Panc1 (cell line): Measurements from ENCODE around the gene OAF. TPM values are rescaled to one million over a fixed set of nuclear protein-coding genes. Genes with fewer than 3 reads are reported as not detected.

Experiments used
- ATAC-seq: fragments of 200-7000 bp; cut with Tn5 transposase; 2 replicates; pipeline ENCODE4 v1.9.1; 2020; ENCODE audit warnings: mild to moderate bottlenecking, moderate library complexity
- BruUV-seq: library from RNA; stranded (reverse); fragments of 400-500 nt; replicated peaks from 2 replicates; lab custom pipeline; 2021; lab: Mats Ljungman, UMichigan
- CTCF ChIA-PET: fragments of 300-600 bp; sonication (Branson Sonifier 250); formaldehyde crosslinking; loops from one replicate; lab custom pipeline; 2022; ENCODE audit warnings: antibody characterized with exemption; lab: Charles Lee
- POLR2A ChIA-PET: fragments of 300-600 bp; sonication (Branson Sonifier 250); formaldehyde crosslinking; loops from one replicate; lab custom pipeline; 2022; ENCODE audit warnings: antibody characterized with exemption; lab: Charles Lee
- DNase-seq: peaks from one replicate; pipeline ENCODE4 v3.0.0-alpha.2; 2010; ENCODE audit warnings: low read depth, low spot score
- H3K27ac ChIP-seq: 2 replicates; pipeline ENCODE4 v1.5.1; 2011; ENCODE audit warnings: mild to moderate bottlenecking, low read length, inconsistent platforms
- H3K27me3 ChIP-seq: fragments of 200-500 bp; sonication (Bioruptor generic); 2 replicates; pipeline ENCODE4 v1.6.0; 2014; ENCODE audit warnings: low read length, inconsistent platforms; ENCODE audit not compliant: control insufficient read depth, insufficient read depth
- H3K36me3 ChIP-seq: fragments of 200-500 bp; sonication (Bioruptor generic); 2 replicates; pipeline ENCODE4 v1.5.1; 2014; ENCODE audit warnings: inconsistent platforms, mild to moderate bottlenecking, low read length, moderate library complexity; ENCODE audit not compliant: control insufficient read depth, insufficient read depth
- H3K4me1 ChIP-seq: 2 replicates; pipeline ENCODE4 v1.5.1; 2011; ENCODE audit warnings: inconsistent platforms, mild to moderate bottlenecking, low read length, moderate library complexity; ENCODE audit not compliant: control insufficient read depth, insufficient read depth
- H3K4me3 ChIP-seq, 2 experiments: 2 replicates each; pipeline ENCODE4 v1.5.1; 2011 to 2012; ENCODE audit warnings: low read depth in 2 of 2, low read length in 2 of 2, mild to moderate bottlenecking in 2 of 2, inconsistent platforms in 1 of 2, moderate library complexity in 1 of 2
- H3K9me3 ChIP-seq: fragments of 200-500 bp; sonication (Bioruptor generic); 2 replicates; pipeline ENCODE4 v1.5.1; 2014; ENCODE audit warnings: low read depth, mild to moderate bottlenecking, inconsistent platforms, low read length, moderate library complexity; ENCODE audit not compliant: control insufficient read depth, insufficient read depth
- POLR2AphosphoS5 ChIP-seq: IDR thresholded peaks from 2 replicates; pipeline ENCODE4 v1.6.1; 2012; ENCODE audit warnings: mild to moderate bottlenecking, low read depth, low read length, moderate library complexity
- SIN3A ChIP-seq: IDR thresholded peaks from 2 replicates; pipeline ENCODE4 v1.6.1; 2012; ENCODE audit warnings: low read depth, mild to moderate bottlenecking, low read length, moderate library complexity, borderline replicate concordance; ENCODE audit not compliant: insufficient read depth
- TCF7L2 ChIP-seq: IDR thresholded peaks from 2 replicates; pipeline ENCODE4 v1.6.1; 2011; ENCODE audit warnings: mild to moderate bottlenecking, low read depth, low read length, inconsistent platforms
- in situ Hi-C: cut with HindIII; loops from 2 replicates; pipeline ENCODE4 v1.10.0; 2016; ENCODE audit warnings: low sequenced_read_pairs, low pct_unique_long_range_greater_than_20kb
- intact Hi-C: fragments of 100-400 bp; cut with micrococcal nuclease; formaldehyde crosslinking; loops from one replicate; pipeline ENCODE4 v1.10.0; 2022; ENCODE audit not compliant: unreplicated experiment
- total RNA-seq: library from RNA; stranded (reverse); gene quantifications from one replicate; pipeline ENCODE4 v1.2.1, GENCODE V29; 2021; ENCODE audit not compliant: unreplicated experiment
- TF ChIP-seq, protein P1 (sequence below): fragments of 450-650 bp; IDR thresholded peaks from 2 replicates; pipeline ENCODE4 v1.5.1; 2017; ENCODE audit warnings: mild to moderate bottlenecking
- TF ChIP-seq, protein P2 (sequence below), 2 experiments: IDR thresholded peaks; 2 replicates each; pipeline ENCODE4 v1.6.1; 2011 to 2012; ENCODE audit warnings: low read depth in 2 of 2, control low read depth in 1 of 2, low read length in 1 of 2, mild to moderate bottlenecking in 1 of 2, moderate library complexity in 1 of 2; ENCODE audit not compliant: insufficient read depth in 1 of 2

Gene OAF
- total RNA-seq, 1 experiment from 2014 or later, result 13.7 TPM

DNA sequence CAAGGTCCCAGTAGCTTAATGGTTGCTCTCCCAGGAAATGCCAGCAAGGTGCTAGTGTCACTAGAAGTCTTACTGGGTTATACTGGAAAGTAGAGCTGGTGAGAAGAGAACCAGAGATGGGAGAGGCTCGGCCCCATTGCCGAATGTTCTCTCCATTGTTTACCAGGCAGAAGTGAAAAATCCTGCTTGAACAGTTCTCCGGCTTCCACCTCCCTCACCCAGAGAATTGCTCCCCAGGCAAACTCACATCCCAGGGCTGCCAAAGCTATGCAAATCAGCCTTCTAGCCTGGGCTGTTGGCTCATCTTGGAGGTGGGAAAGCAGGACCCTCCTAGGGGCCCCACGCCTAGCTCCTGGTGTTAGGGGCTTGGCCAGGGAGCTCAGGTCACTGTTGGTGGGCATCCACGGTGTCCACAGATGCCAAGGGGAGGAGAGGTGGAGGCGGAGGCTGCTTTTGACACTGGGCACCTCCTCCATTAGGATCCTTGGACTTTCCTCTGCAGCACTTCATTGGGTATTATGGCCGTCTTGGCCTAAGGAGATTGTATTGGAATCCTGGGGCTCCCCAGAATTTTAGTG lies 49.2 kb downstream of the OAF start:
- no peak for DNase-seq

DNA sequence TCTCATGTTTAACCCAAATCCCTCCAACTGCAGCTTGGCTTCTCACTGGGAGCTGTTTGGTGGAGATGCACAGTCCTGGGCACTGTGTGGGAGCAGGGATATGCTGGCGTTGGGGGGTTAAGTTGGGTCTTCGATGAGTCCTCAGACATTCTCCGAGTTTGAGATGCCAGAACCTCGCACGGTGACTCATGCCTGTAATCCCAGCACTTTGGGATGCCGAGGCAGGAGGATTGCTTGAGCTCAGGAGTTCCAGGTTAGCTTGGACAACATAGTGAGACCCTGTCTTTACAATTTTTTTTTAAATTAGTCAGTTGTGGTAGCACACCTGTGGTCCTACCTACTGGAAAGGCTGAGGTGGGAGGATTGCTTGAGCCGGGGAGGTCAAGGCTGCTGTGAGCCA lies 49.8 kb downstream of the OAF start:
- ChIA-PET CTCF (no interaction called here), POLR2A (no interaction called here)
- Histone ChIP-seq H3K27me3 (peaks cover 44% of the 10 kb centered on the region), H3K4me3 (no peak overlapping the region), H3K9me3 (no peaks in the 10 kb centered on the region), H3K36me3 (no peaks in the 10 kb centered on the region), H3K4me1 (no peaks in the 10 kb centered on the region), H3K27ac (no peak overlapping the region)
- in situ Hi-C loops, result no loop called here
- DNase-seq (no peak), ATAC-seq (no peak)
- intact Hi-C loops, result loop anchor here (10.0 kb wide), 1 partner anchor 964 kb away; no protein-coding TSS in a partner anchor
- TF ChIP-seq TCF7L2 (no peak), SIN3A (no peak), POLR2AphosphoS5 (no peak)
- TF ChIP-seq, protein P1, sequence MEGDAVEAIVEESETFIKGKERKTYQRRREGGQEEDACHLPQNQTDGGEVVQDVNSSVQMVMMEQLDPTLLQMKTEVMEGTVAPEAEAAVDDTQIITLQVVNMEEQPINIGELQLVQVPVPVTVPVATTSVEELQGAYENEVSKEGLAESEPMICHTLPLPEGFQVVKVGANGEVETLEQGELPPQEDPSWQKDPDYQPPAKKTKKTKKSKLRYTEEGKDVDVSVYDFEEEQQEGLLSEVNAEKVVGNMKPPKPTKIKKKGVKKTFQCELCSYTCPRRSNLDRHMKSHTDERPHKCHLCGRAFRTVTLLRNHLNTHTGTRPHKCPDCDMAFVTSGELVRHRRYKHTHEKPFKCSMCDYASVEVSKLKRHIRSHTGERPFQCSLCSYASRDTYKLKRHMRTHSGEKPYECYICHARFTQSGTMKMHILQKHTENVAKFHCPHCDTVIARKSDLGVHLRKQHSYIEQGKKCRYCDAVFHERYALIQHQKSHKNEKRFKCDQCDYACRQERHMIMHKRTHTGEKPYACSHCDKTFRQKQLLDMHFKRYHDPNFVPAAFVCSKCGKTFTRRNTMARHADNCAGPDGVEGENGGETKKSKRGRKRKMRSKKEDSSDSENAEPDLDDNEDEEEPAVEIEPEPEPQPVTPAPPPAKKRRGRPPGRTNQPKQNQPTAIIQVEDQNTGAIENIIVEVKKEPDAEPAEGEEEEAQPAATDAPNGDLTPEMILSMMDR, result no peak
- TF ChIP-seq, protein P2, sequence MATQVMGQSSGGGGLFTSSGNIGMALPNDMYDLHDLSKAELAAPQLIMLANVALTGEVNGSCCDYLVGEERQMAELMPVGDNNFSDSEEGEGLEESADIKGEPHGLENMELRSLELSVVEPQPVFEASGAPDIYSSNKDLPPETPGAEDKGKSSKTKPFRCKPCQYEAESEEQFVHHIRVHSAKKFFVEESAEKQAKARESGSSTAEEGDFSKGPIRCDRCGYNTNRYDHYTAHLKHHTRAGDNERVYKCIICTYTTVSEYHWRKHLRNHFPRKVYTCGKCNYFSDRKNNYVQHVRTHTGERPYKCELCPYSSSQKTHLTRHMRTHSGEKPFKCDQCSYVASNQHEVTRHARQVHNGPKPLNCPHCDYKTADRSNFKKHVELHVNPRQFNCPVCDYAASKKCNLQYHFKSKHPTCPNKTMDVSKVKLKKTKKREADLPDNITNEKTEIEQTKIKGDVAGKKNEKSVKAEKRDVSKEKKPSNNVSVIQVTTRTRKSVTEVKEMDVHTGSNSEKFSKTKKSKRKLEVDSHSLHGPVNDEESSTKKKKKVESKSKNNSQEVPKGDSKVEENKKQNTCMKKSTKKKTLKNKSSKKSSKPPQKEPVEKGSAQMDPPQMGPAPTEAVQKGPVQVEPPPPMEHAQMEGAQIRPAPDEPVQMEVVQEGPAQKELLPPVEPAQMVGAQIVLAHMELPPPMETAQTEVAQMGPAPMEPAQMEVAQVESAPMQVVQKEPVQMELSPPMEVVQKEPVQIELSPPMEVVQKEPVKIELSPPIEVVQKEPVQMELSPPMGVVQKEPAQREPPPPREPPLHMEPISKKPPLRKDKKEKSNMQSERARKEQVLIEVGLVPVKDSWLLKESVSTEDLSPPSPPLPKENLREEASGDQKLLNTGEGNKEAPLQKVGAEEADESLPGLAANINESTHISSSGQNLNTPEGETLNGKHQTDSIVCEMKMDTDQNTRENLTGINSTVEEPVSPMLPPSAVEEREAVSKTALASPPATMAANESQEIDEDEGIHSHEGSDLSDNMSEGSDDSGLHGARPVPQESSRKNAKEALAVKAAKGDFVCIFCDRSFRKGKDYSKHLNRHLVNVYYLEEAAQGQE (IDR thresholded peaks at IDR 0.05; ENCODE audit: insufficient read depth in 1 of 2, low read depth in 2 of 2, low read length in 1 of 2), result no peak
- BruUV-seq, result no TSS peak

More for the DNA sequence above, 49.2 kb downstream of the OAF start:
- TF ChIP-seq TCF7L2, result no peak
- no peak for TF ChIP-seq POLR2AphosphoS5
- TF ChIP-seq, protein P2 (IDR thresholded peaks at IDR 0.05; ENCODE audit: insufficient read depth in 1 of 2, low read depth in 2 of 2, low read length in 1 of 2), result no peak
- no peak for TF ChIP-seq SIN3A
- TF ChIP-seq, protein P1, result no peak
- intact Hi-C loops, result loop anchor here (10.0 kb wide), 1 partner anchor 965 kb away; no protein-coding TSS in a partner anchor
- POLR2A ChIA-PET, result no interaction called here
- H3K36me3 ChIP-seq, result no peaks in the 10 kb centered on the region
- CTCF ChIA-PET, result no interaction called here
- in situ Hi-C loops, result no loop called here
- H3K27ac ChIP-seq, result no peak overlapping the region
- H3K9me3 ChIP-seq, result no peaks in the 10 kb centered on the region
- BruUV-seq, result no TSS peak
- H3K27me3 ChIP-seq, result peaks cover 50% of the 10 kb centered on the region
- H3K4me1 ChIP-seq, result no peaks in the 10 kb centered on the region
- no peak overlapping the region for H3K4me3 ChIP-seq
- ATAC-seq, result no peak
